Stimulated activated CD8-positive, alpha-beta memory T cell treated with anti-CD3 and anti-CD28 coated beads, Interleukin-2, amount 100 ng/mL, for 1 hour (primary cell): ENCODE results near the gene TNIK.
"Not testable (repeated sequence)": the region's sequence is repeated elsewhere in the genome, so short reads cannot be mapped to it uniquely, and the experiment has no call there.

Source experiments
- DNase-seq, 2 donors: peaks; one replicate each; pipeline ENCODE4 v3.0.0-alpha.2; 2020; ENCODE audit warnings: low read depth in 2 of 2

TNIK gene

GRCh38 chr3:171384101-171384891, 75.9 kb downstream of the TNIK start:
- no peak for DNase-seq

GRCh38 chr3:171383206-171384018, 76.8 kb downstream of the TNIK start:
- DNase-seq = no peak

- not testable (repeated sequence) for DNase-seq
These were observed 77.9 kb downstream of the TNIK start for GRCh38 chr3:171382347-171382746.

GRCh38 chr3:171380711-171381425, 79.3 kb downstream of the TNIK start:
- DNase-seq = no peak

- DNase-seq = no peak
These were observed 80.2 kb downstream of the TNIK start for GRCh38 chr3:171379961-171380483.

GRCh38 chr3:171379281-171379680, 80.9 kb downstream of the TNIK start:
- DNase-seq = no peak

- no peak for DNase-seq
These were observed 81.6 kb downstream of the TNIK start for GRCh38 chr3:171378586-171378985.

GRCh38 chr3:171377859-171378258, 82.3 kb downstream of the TNIK start:
- DNase-seq = no peak

- no peak for DNase-seq
These were observed 83.6 kb downstream of the TNIK start for GRCh38 chr3:171376596-171376947.

GRCh38 chr3:171375666-171376595, 84.3 kb downstream of the TNIK start:
- DNase-seq = no peak

- DNase-seq = no peak
These were observed 85.4 kb downstream of the TNIK start for GRCh38 chr3:171374661-171375285.

GRCh38 chr3:171374260-171374659, 85.9 kb downstream of the TNIK start:
- no peak for DNase-seq

GRCh38 chr3:171373711-171374110, 86.5 kb downstream of the TNIK start:
- DNase-seq = no peak

GRCh38 chr3:171372694-171373093, 87.5 kb downstream of the TNIK start:
- no peak for DNase-seq

GRCh38 chr3:171371354-171371753, 88.9 kb downstream of the TNIK start:
- no peak for DNase-seq

- no peak for DNase-seq
These were observed 91.0 kb downstream of the TNIK start for GRCh38 chr3:171369156-171369555.

- not testable (repeated sequence) for DNase-seq
These were observed 93.5 kb downstream of the TNIK start for GRCh38 chr3:171366738-171367137.

GRCh38 chr3:171366043-171366442, 94.2 kb downstream of the TNIK start:
- no peak for DNase-seq

GRCh38 chr3:171365489-171365888, 94.7 kb downstream of the TNIK start:
- DNase-seq = no peak

- DNase-seq = no peak
These were observed 95.7 kb downstream of the TNIK start for GRCh38 chr3:171364500-171364899.

- DNase-seq = no peak
These were observed 97.0 kb downstream of the TNIK start for GRCh38 chr3:171363202-171363601.
